8988T (cell line): ENCODE measurements around the gene FN3K.

ENCODE experiments used
- DNase-seq: peaks from one replicate; pipeline ENCODE4 v3.0.0; 2011

The FN3K gene

GRCh38 chr17:82797061-82797460 lies 61.6 kb downstream of the FN3K start:
- no peak for DNase-seq

GRCh38 chr17:82798752-82799151 lies 63.3 kb downstream of the FN3K start:
- no peak for DNase-seq

GRCh38 chr17:82799591-82799990 lies 64.2 kb downstream of the FN3K start:
- no peak for DNase-seq
